ENCODE data around the gene HLX.

- TF ChIP-seq CTCF (IDR thresholded peaks at IDR 0.05; ENCODE audit: low read length) = no peak
- TF ChIP-seq EZH2phosphoT487 (IDR thresholded peaks at IDR 0.05; ENCODE audit: low read length) = no peak
- no peak for TF ChIP-seq EZH2 (optimal IDR thresholded peaks at IDR 0.05; ENCODE audit: low read depth, low read length)
Measured at GRCh38 chr1:220834155-220834870, 44.9 kb upstream of the HLX start.

All from MM.1S (cell line).